Measurements from ENCODE around the gene FBLN1. TPM values are rescaled to one million over a fixed set of nuclear protein-coding genes. Genes with fewer than 3 reads are reported as not detected.
"Not testable (repeated sequence)": the region's sequence is repeated elsewhere in the genome, so short reads cannot be mapped to it uniquely, and the experiment has no call there.

The FBLN1 gene
- total RNA-seq, 2 experiments from 2014 or later, result not detected

GRCh38 chr22:45531441-45532234 lies 29.0 kb downstream of the FBLN1 start:
- POLR2A ChIA-PET, result no interaction called here
- CTCF ChIA-PET, result no interaction called here
- Mint-ChIP-seq H3K4me3 (no peak overlapping the region), H3K9me3 (no peaks in the 10 kb centered on the region), H3K36me3 (ENCODE audit: low read depth) (no peaks in the 10 kb centered on the region), H3K4me1 (no peaks in the 10 kb centered on the region), H3K27ac (no peak overlapping the region), H3K27me3 (no peaks in the 10 kb centered on the region)
- DNase-seq, result no peak

GRCh38 chr22:45532235-45532631 lies 29.6 kb downstream of the FBLN1 start:
- Mint-ChIP-seq H3K27me3 (no peaks in the 10 kb centered on the region), H3K4me1 (no peaks in the 10 kb centered on the region), H3K36me3 (ENCODE audit: low read depth) (no peaks in the 10 kb centered on the region), H3K4me3 (no peak overlapping the region), H3K9me3 (no peaks in the 10 kb centered on the region), H3K27ac (no peak overlapping the region)
- DNase-seq, result no peak
- POLR2A ChIA-PET, result no interaction called here
- CTCF ChIA-PET, result no interaction called here

GRCh38 chr22:45533703-45534102 lies 31.0 kb downstream of the FBLN1 start:
- H3K4me3 Mint-ChIP-seq, result no peak overlapping the region
- POLR2A ChIA-PET, result no interaction called here
- H3K27me3 Mint-ChIP-seq, result peaks cover 1% of the 10 kb centered on the region
- H3K4me1 Mint-ChIP-seq, result no peaks in the 10 kb centered on the region
- no peak for DNase-seq
- H3K36me3 Mint-ChIP-seq (ENCODE audit: low read depth), result no peaks in the 10 kb centered on the region
- no peaks in the 10 kb centered on the region for H3K9me3 Mint-ChIP-seq
- CTCF ChIA-PET, result no interaction called here
- no peak overlapping the region for H3K27ac Mint-ChIP-seq

- ChIA-PET CTCF (interaction anchor here (0.6 kb wide), 1 partner anchor 59 kb away, joined by 3 read pairs; no protein-coding TSS in a partner anchor), POLR2A (interaction anchor here (1.1 kb wide), 1 partner anchor 702 kb away, joined by 3 read pairs; no protein-coding TSS in a partner anchor)
- no peak overlapping the region for H3K4me3 Mint-ChIP-seq
- H3K4me1 Mint-ChIP-seq, result no peaks in the 10 kb centered on the region
- peaks cover 1% of the 10 kb centered on the region for H3K27me3 Mint-ChIP-seq
- DNase-seq, result no peak
- no peaks in the 10 kb centered on the region for H3K9me3 Mint-ChIP-seq
- no peaks in the 10 kb centered on the region for H3K36me3 Mint-ChIP-seq (ENCODE audit: low read depth)
- H3K27ac Mint-ChIP-seq, result no peak overlapping the region
Measured at GRCh38 chr22:45534339-45535192, 31.9 kb downstream of the FBLN1 start.

GRCh38 chr22:45535290-45535689 lies 32.6 kb downstream of the FBLN1 start:
- H3K27me3 Mint-ChIP-seq, result peaks cover 1% of the 10 kb centered on the region
- CTCF ChIA-PET, result no interaction called here
- POLR2A ChIA-PET, result interaction anchor here (1.1 kb wide), 1 partner anchor 702 kb away, joined by 3 read pairs; no protein-coding TSS in a partner anchor
- no peak overlapping the region for H3K4me3 Mint-ChIP-seq
- no peaks in the 10 kb centered on the region for H3K4me1 Mint-ChIP-seq
- H3K9me3 Mint-ChIP-seq, result no peaks in the 10 kb centered on the region
- no peak for DNase-seq
- H3K36me3 Mint-ChIP-seq (ENCODE audit: low read depth), result no peaks in the 10 kb centered on the region
- no peak overlapping the region for H3K27ac Mint-ChIP-seq

- H3K36me3 Mint-ChIP-seq (ENCODE audit: low read depth); H3K9me3 Mint-ChIP-seq; DNase-seq; H3K4me3 Mint-ChIP-seq; CTCF ChIA-PET; H3K27me3 Mint-ChIP-seq; H3K27ac Mint-ChIP-seq; H3K4me1 Mint-ChIP-seq: not testable (repeated sequence)
- POLR2A ChIA-PET, result interaction anchor here (1.1 kb wide), 1 partner anchor 703 kb away, joined by 3 read pairs; no protein-coding TSS in a partner anchor
Measured at GRCh38 chr22:45535835-45536234, 33.2 kb downstream of the FBLN1 start.

- Mint-ChIP-seq H3K36me3 (ENCODE audit: low read depth) (no peaks in the 10 kb centered on the region), H3K4me3 (no peak overlapping the region), H3K27me3 (peaks cover 3% of the 10 kb centered on the region), H3K4me1 (no peaks in the 10 kb centered on the region), H3K9me3 (no peaks in the 10 kb centered on the region), H3K27ac (no peak overlapping the region)
- CTCF ChIA-PET, result no interaction called here
- POLR2A ChIA-PET, result no interaction called here
- no peak for DNase-seq
Measured at GRCh38 chr22:45537734-45538181, 35.1 kb downstream of the FBLN1 start.

GRCh38 chr22:45538281-45538680 lies 35.6 kb downstream of the FBLN1 start:
- peaks cover 3% of the 10 kb centered on the region for H3K27me3 Mint-ChIP-seq
- no peaks in the 10 kb centered on the region for H3K9me3 Mint-ChIP-seq
- DNase-seq, result no peak
- no peaks in the 10 kb centered on the region for H3K4me1 Mint-ChIP-seq
- H3K27ac Mint-ChIP-seq, result no peak overlapping the region
- POLR2A ChIA-PET, result no interaction called here
- CTCF ChIA-PET, result no interaction called here
- H3K36me3 Mint-ChIP-seq (ENCODE audit: low read depth), result no peaks in the 10 kb centered on the region
- no peak overlapping the region for H3K4me3 Mint-ChIP-seq

- Mint-ChIP-seq H3K4me3 (no peak overlapping the region), H3K9me3 (no peaks in the 10 kb centered on the region), H3K27me3 (peaks cover 3% of the 10 kb centered on the region), H3K36me3 (ENCODE audit: low read depth) (no peaks in the 10 kb centered on the region), H3K27ac (no peak overlapping the region), H3K4me1 (no peaks in the 10 kb centered on the region)
- no peak for DNase-seq
- CTCF ChIA-PET, result no interaction called here
- POLR2A ChIA-PET, result no interaction called here
Measured at GRCh38 chr22:45540122-45540521, 37.4 kb downstream of the FBLN1 start.

- no peaks in the 10 kb centered on the region for H3K9me3 Mint-ChIP-seq
- DNase-seq, result no peak
- H3K4me3 Mint-ChIP-seq, result no peak overlapping the region
- H3K36me3 Mint-ChIP-seq (ENCODE audit: low read depth), result no peaks in the 10 kb centered on the region
- CTCF ChIA-PET, result no interaction called here
- POLR2A ChIA-PET, result no interaction called here
- peaks cover 3% of the 10 kb centered on the region for H3K27me3 Mint-ChIP-seq
- no peak overlapping the region for H3K27ac Mint-ChIP-seq
- no peaks in the 10 kb centered on the region for H3K4me1 Mint-ChIP-seq
Measured at GRCh38 chr22:45541382-45541979, 38.8 kb downstream of the FBLN1 start.

GRCh38 chr22:45542001-45542520 lies 39.4 kb downstream of the FBLN1 start:
- H3K27me3 Mint-ChIP-seq, result peaks cover 3% of the 10 kb centered on the region
- H3K27ac Mint-ChIP-seq, result no peak overlapping the region
- ChIA-PET CTCF (no interaction called here), POLR2A (no interaction called here)
- no peaks in the 10 kb centered on the region for H3K36me3 Mint-ChIP-seq (ENCODE audit: low read depth)
- H3K9me3 Mint-ChIP-seq, result no peaks in the 10 kb centered on the region
- DNase-seq, result no peak
- H3K4me3 Mint-ChIP-seq, result no peak overlapping the region
- no peaks in the 10 kb centered on the region for H3K4me1 Mint-ChIP-seq

- H3K27me3 Mint-ChIP-seq; POLR2A ChIA-PET; H3K36me3 Mint-ChIP-seq (ENCODE audit: low read depth); DNase-seq; H3K4me3 Mint-ChIP-seq; H3K27ac Mint-ChIP-seq; H3K9me3 Mint-ChIP-seq; CTCF ChIA-PET; H3K4me1 Mint-ChIP-seq: not testable (repeated sequence)
Measured at GRCh38 chr22:45542736-45543135, 40.1 kb downstream of the FBLN1 start.

- Mint-ChIP-seq H3K36me3 (ENCODE audit: low read depth) (no peaks in the 10 kb centered on the region), H3K27ac (no peak overlapping the region), H3K9me3 (no peaks in the 10 kb centered on the region), H3K27me3 (peaks cover 3% of the 10 kb centered on the region), H3K4me1 (no peaks in the 10 kb centered on the region), H3K4me3 (no peak overlapping the region)
- POLR2A ChIA-PET, result no interaction called here
- CTCF ChIA-PET, result no interaction called here
- DNase-seq, result no peak
Measured at GRCh38 chr22:45543243-45543642, 40.6 kb downstream of the FBLN1 start.
